Measurements from ENCODE around the gene DNHD1.

- TF ChIP-seq MAFK (IDR thresholded peaks at IDR 0.05; ENCODE audit: low read depth, low read length) (no peak), RAD21 (IDR thresholded peaks at IDR 0.05; ENCODE audit: low read length) (no peak), MAZ (IDR thresholded peaks at IDR 0.05; ENCODE audit: borderline replicate concordance, low read depth, low read length) (no peak), USF2 (IDR thresholded peaks at IDR 0.05; ENCODE audit: low read depth, low read length) (no peak)
- TF ChIP-seq, protein P1, sequence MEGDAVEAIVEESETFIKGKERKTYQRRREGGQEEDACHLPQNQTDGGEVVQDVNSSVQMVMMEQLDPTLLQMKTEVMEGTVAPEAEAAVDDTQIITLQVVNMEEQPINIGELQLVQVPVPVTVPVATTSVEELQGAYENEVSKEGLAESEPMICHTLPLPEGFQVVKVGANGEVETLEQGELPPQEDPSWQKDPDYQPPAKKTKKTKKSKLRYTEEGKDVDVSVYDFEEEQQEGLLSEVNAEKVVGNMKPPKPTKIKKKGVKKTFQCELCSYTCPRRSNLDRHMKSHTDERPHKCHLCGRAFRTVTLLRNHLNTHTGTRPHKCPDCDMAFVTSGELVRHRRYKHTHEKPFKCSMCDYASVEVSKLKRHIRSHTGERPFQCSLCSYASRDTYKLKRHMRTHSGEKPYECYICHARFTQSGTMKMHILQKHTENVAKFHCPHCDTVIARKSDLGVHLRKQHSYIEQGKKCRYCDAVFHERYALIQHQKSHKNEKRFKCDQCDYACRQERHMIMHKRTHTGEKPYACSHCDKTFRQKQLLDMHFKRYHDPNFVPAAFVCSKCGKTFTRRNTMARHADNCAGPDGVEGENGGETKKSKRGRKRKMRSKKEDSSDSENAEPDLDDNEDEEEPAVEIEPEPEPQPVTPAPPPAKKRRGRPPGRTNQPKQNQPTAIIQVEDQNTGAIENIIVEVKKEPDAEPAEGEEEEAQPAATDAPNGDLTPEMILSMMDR (conservative IDR thresholded peaks at IDR 0.05; ENCODE audit: low read depth, low read length), result no peak
Measured at GRCh38 chr11:6576471-6577373, 79.6 kb downstream of the DNHD1 start.
